Neural crest cell (in vitro differentiated cells): ENCODE results near the gene GPR42. TPM values are rescaled to one million over a fixed set of nuclear protein-coding genes. Genes with fewer than 3 reads are reported as not detected.

ENCODE experiments used
- DNase-seq: peaks from one replicate; pipeline ENCODE4 v3.0.0; 2021; ENCODE audit warnings: low read depth, mixed read lengths, low spot score
- H3K27ac Mint-ChIP-seq: one replicate; pipeline ENCODE4 v1.8.0; 2021; ENCODE audit warnings: mild to moderate bottlenecking, mixed read lengths; ENCODE audit not compliant: unreplicated experiment
- H3K27me3 Mint-ChIP-seq: 2 replicates; pipeline ENCODE4 v1.8.0; 2021; ENCODE audit warnings: low read depth, mild to moderate bottlenecking, mixed read lengths
- H3K36me3 Mint-ChIP-seq: 2 replicates; pipeline ENCODE4 v1.8.0; 2021; ENCODE audit warnings: low read depth, mild to moderate bottlenecking, mixed read lengths
- H3K4me1 Mint-ChIP-seq: 2 replicates; pipeline ENCODE4 v1.8.0; 2021; ENCODE audit warnings: mixed read lengths
- H3K4me3 Mint-ChIP-seq: one replicate; pipeline ENCODE4 v1.8.0; 2021; ENCODE audit warnings: mild to moderate bottlenecking, mixed read lengths
- H3K9me3 Mint-ChIP-seq: 2 replicates; pipeline ENCODE4 v1.8.0; 2021; ENCODE audit warnings: mixed read lengths
- CTCF ChIP-seq: fragments of 200-600 bp; sonication (generic); conservative IDR thresholded peaks from 2 replicates; pipeline ENCODE4 v1.5.0; 2021; ENCODE audit warnings: antibody characterized with exemption, mild to moderate bottlenecking
- total RNA-seq: library from RNA; stranded (reverse); gene quantifications from 2 replicates; pipeline ENCODE4 v1.2.1, GENCODE V29; 2021

The GPR42 gene
- total RNA-seq, 1 donor from 2014 or later = not detected

- Mint-ChIP-seq H3K9me3 (no peaks in the 10 kb centered on the region), H3K4me1 (peaks cover 13% of the 10 kb centered on the region), H3K27ac (no peak overlapping the region), H3K36me3 (no peaks in the 10 kb centered on the region), H3K4me3 (no peak overlapping the region), H3K27me3 (peaks cover 2% of the 10 kb centered on the region)
- no peak for DNase-seq
- no peak for TF ChIP-seq CTCF
These were observed 25.5 kb downstream of the GPR42 start for GRCh38 chr19:35396240-35396885.

- Mint-ChIP-seq H3K27ac (no peak overlapping the region), H3K27me3 (peaks cover 2% of the 10 kb centered on the region), H3K4me1 (peaks cover 13% of the 10 kb centered on the region), H3K36me3 (no peaks in the 10 kb centered on the region), H3K4me3 (no peak overlapping the region), H3K9me3 (no peaks in the 10 kb centered on the region)
- no peak for DNase-seq
- no peak for TF ChIP-seq CTCF
These were observed 26.2 kb downstream of the GPR42 start for GRCh38 chr19:35397064-35397463.

- peaks cover 13% of the 10 kb centered on the region for H3K4me1 Mint-ChIP-seq
- TF ChIP-seq CTCF = no peak
- H3K27me3 Mint-ChIP-seq = peaks cover 2% of the 10 kb centered on the region
- H3K4me3 Mint-ChIP-seq = no peak overlapping the region
- no peaks in the 10 kb centered on the region for H3K36me3 Mint-ChIP-seq
- H3K9me3 Mint-ChIP-seq = no peaks in the 10 kb centered on the region
- no peak for DNase-seq
- no peak overlapping the region for H3K27ac Mint-ChIP-seq
These were observed 27.7 kb downstream of the GPR42 start for GRCh38 chr19:35398570-35398969.

GRCh38 chr19:35399231-35399630 lies 28.4 kb downstream of the GPR42 start:
- Mint-ChIP-seq H3K36me3 (no peaks in the 10 kb centered on the region), H3K27ac (no peak overlapping the region), H3K4me1 (peaks cover 13% of the 10 kb centered on the region), H3K9me3 (no peaks in the 10 kb centered on the region), H3K27me3 (peaks cover 2% of the 10 kb centered on the region), H3K4me3 (no peak overlapping the region)
- TF ChIP-seq CTCF = no peak
- DNase-seq = no peak

- H3K27me3 Mint-ChIP-seq = peaks cover 4% of the 10 kb centered on the region
- no peak overlapping the region for H3K4me3 Mint-ChIP-seq
- no peak for TF ChIP-seq CTCF
- no peaks in the 10 kb centered on the region for H3K9me3 Mint-ChIP-seq
- no peak overlapping the region for H3K27ac Mint-ChIP-seq
- DNase-seq = no peak
- no peaks in the 10 kb centered on the region for H3K36me3 Mint-ChIP-seq
- H3K4me1 Mint-ChIP-seq = peaks cover 15% of the 10 kb centered on the region
These were observed 29.3 kb downstream of the GPR42 start for GRCh38 chr19:35399948-35400772.
